SH-SY5Y (cell line): Measurements from ENCODE around the gene IPCEF1.

Experiments used
- GATA2 ChIP-seq: IDR thresholded peaks from 2 replicates; pipeline ENCODE4 v1.6.1; 2011; ENCODE audit warnings: mild to moderate bottlenecking, low read depth, low read length
- GATA3 ChIP-seq: IDR thresholded peaks from 2 replicates; pipeline ENCODE4 v1.6.1; 2011; ENCODE audit warnings: low read depth, mild to moderate bottlenecking, low read length, moderate library complexity

IPCEF1 gene

GRCh38 chr6:154266560-154267099, 90.0 kb downstream of the IPCEF1 start:
- TF ChIP-seq GATA3: no peak
- TF ChIP-seq GATA2: no peak

- TF ChIP-seq GATA3: no peak
- no peak for TF ChIP-seq GATA2
Measured at GRCh38 chr6:154261688-154262397, 94.8 kb downstream of the IPCEF1 start.

- TF ChIP-seq GATA2 (no peak), GATA3 (no peak)
Measured at GRCh38 chr6:154258064-154258757, 98.4 kb downstream of the IPCEF1 start.

- TF ChIP-seq GATA2 (no peak), GATA3 (no peak)
Measured at GRCh38 chr6:154257067-154257466, 99.5 kb downstream of the IPCEF1 start.

GRCh38 chr6:154252678-154253077, 103.9 kb downstream of the IPCEF1 start:
- TF ChIP-seq GATA2 (no peak), GATA3 (no peak)

GRCh38 chr6:154251116-154251515, 105.5 kb downstream of the IPCEF1 start:
- TF ChIP-seq GATA2: no peak
- no peak for TF ChIP-seq GATA3

- TF ChIP-seq GATA3: no peak
- TF ChIP-seq GATA2: no peak
Measured at GRCh38 chr6:154249499-154250298, 106.9 kb downstream of the IPCEF1 start.

GRCh38 chr6:154247119-154247861, 109.3 kb downstream of the IPCEF1 start:
- no peak for TF ChIP-seq GATA3
- TF ChIP-seq GATA2: no peak

- TF ChIP-seq GATA3 (no peak), GATA2 (no peak)
Measured at GRCh38 chr6:154246723-154247118, 109.9 kb downstream of the IPCEF1 start.

GRCh38 chr6:154245506-154245905, 111.1 kb downstream of the IPCEF1 start:
- TF ChIP-seq GATA2: no peak
- TF ChIP-seq GATA3: no peak

GRCh38 chr6:154243793-154244750, 112.5 kb downstream of the IPCEF1 start:
- TF ChIP-seq GATA3 (no peak), GATA2 (no peak)

GRCh38 chr6:154242617-154243357, 113.8 kb downstream of the IPCEF1 start:
- TF ChIP-seq GATA2: no peak
- TF ChIP-seq GATA3: no peak
